ENCODE data around the gene FBH1. TPM values are rescaled to one million over a fixed set of nuclear protein-coding genes. Genes with fewer than 3 reads are reported as not detected.

Gene FBH1
- total RNA-seq, 1 donor from 2014 or later: 73.3 TPM

- peaks cover 8% of the 10 kb centered on the region for H3K36me3 ChIP-seq
- no peak overlapping the region for H3K27ac ChIP-seq
- intact Hi-C loops (cut with DNase I): no loop called here
- no peaks in the 10 kb centered on the region for H3K27me3 ChIP-seq
- no peak for DNase-seq
- no peak for TF ChIP-seq CTCF (IDR thresholded peaks at IDR 0.05)
- H3K4me1 ChIP-seq: peaks cover 2% of the 10 kb centered on the region
- H3K4me3 ChIP-seq: no peak overlapping the region
- peak; percentile 22 for ATAC-seq
- H3K9me3 ChIP-seq: no peaks in the 10 kb centered on the region
These were observed 10.2 kb downstream of the FBH1 start for GRCh38 chr10:5900247-5900646.

GRCh38 chr10:5902511-5903274, 12.7 kb downstream of the FBH1 start:
- Histone ChIP-seq H3K4me3 (no peak overlapping the region), H3K4me1 (peaks cover 6% of the 10 kb centered on the region), H3K27ac (no peak overlapping the region), H3K27me3 (no peaks in the 10 kb centered on the region), H3K36me3 (peaks cover 7% of the 10 kb centered on the region), H3K9me3 (no peaks in the 10 kb centered on the region)
- ATAC-seq (no peak), DNase-seq (no peak)
- intact Hi-C loops (cut with DNase I): no loop called here
- no peak for TF ChIP-seq CTCF (IDR thresholded peaks at IDR 0.05)

- Histone ChIP-seq H3K4me1 (peaks cover 6% of the 10 kb centered on the region), H3K27me3 (no peaks in the 10 kb centered on the region), H3K9me3 (no peaks in the 10 kb centered on the region), H3K4me3 (no peak overlapping the region), H3K36me3 (peaks cover 15% of the 10 kb centered on the region), H3K27ac (no peak overlapping the region)
- DNase-seq: no peak
- ATAC-seq: no peak
- intact Hi-C loops (cut with DNase I): no loop called here
- TF ChIP-seq CTCF (IDR thresholded peaks at IDR 0.05): no peak
These were observed 13.5 kb downstream of the FBH1 start for GRCh38 chr10:5903563-5903962.

GRCh38 chr10:5904227-5904626, 14.2 kb downstream of the FBH1 start:
- Histone ChIP-seq H3K4me1 (peaks cover 6% of the 10 kb centered on the region), H3K27ac (no peak overlapping the region), H3K4me3 (no peak overlapping the region), H3K9me3 (no peaks in the 10 kb centered on the region), H3K27me3 (no peaks in the 10 kb centered on the region), H3K36me3 (peaks cover 21% of the 10 kb centered on the region)
- no peak for DNase-seq
- no peak for ATAC-seq
- intact Hi-C loops (cut with DNase I): no loop called here
- TF ChIP-seq CTCF (IDR thresholded peaks at IDR 0.05): no peak

- H3K9me3 ChIP-seq: no peaks in the 10 kb centered on the region
- DNase-seq: no peak
- peak overlapping the region; percentile 9 for H3K27ac ChIP-seq
- TF ChIP-seq CTCF (IDR thresholded peaks at IDR 0.05): no peak
- peak; percentile 66 for ATAC-seq
- no peak overlapping the region for H3K4me3 ChIP-seq
- peaks cover 6% of the 10 kb centered on the region for H3K4me1 ChIP-seq
- peaks cover 39% of the 10 kb centered on the region for H3K36me3 ChIP-seq
- no peaks in the 10 kb centered on the region for H3K27me3 ChIP-seq
- intact Hi-C loops (cut with DNase I): no loop called here
These were observed 15.9 kb downstream of the FBH1 start for GRCh38 chr10:5905854-5906507.
